GM18951 (cell line): Measurements from ENCODE around the gene CPNE5.

Source experiments
- POLR2A ChIP-seq: IDR thresholded peaks from 4 replicates; pipeline ENCODE4 v1.6.1; 2011; ENCODE audit warnings: mild to moderate bottlenecking; ENCODE audit not compliant: insufficient read length, insufficient read depth; ENCODE audit errors: extremely low read depth
- in situ Hi-C: fragments of 300-500 bp; cut with MboI; formaldehyde crosslinking; loops from one replicate; pipeline ENCODE4 v1.12.0; 2022; ENCODE audit warnings: low sequenced_read_pairs, mixed read lengths, inconsistent platforms; ENCODE audit not compliant: unreplicated experiment

Gene CPNE5

DNA sequence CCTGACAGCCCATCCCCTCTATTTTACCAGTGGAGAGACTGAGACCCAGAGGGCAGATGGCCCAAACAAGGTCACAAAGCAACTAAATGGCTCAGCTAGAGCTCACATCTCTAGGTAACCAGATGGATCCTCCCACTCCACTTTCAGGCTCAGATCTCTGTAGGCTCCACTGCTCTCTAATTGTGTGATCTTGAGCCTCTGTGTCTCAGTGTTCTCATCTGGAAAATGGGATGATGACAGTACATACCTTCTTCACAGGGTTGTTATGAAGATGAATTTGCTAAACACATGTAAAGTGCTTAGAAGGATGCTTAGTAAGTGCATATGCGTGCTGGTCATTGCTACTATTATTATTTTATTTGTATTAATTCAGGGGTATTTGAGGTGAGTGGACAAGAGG, 101.1 kb downstream of the CPNE5 start:
- in situ Hi-C loops: no loop called here
- TF ChIP-seq POLR2A: no peak

GRCh38 chr6:36737043-36737785, 102.0 kb downstream of the CPNE5 start:
- in situ Hi-C loops: no loop called here
- no peak for TF ChIP-seq POLR2A

GRCh38 chr6:36735110-36736071, 103.9 kb downstream of the CPNE5 start:
- TF ChIP-seq POLR2A: no peak
- in situ Hi-C loops: no loop called here

DNA sequence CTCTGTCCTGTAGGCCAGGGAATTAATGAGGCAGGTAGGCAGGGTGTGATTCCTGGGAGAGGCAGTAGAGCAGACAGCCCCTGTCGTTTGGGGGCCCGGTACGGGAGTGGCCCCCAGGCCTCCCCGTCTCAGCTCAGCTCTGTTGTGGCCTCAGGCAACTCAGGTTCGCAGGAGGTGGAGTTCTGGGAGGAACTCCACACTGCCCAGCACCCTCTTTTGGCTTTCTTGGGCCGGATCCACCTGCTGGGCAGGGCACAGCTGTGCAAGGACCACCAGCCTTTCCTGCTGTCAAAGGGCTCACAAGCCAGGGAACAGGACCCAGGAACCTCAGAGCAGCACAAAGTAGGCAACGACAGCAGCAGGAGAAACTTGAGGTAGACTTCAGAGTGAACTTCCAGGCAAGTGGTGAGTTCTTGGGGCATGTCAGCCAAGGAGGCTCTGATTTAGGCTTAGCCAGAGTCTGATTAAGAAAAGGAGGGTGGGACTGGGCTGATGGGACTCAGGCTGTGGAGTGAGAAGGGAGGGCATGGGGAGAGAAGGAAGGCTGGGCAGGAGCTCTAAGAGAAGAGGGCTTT, 104.7 kb downstream of the CPNE5 start:
- in situ Hi-C loops: no loop called here

DNA sequence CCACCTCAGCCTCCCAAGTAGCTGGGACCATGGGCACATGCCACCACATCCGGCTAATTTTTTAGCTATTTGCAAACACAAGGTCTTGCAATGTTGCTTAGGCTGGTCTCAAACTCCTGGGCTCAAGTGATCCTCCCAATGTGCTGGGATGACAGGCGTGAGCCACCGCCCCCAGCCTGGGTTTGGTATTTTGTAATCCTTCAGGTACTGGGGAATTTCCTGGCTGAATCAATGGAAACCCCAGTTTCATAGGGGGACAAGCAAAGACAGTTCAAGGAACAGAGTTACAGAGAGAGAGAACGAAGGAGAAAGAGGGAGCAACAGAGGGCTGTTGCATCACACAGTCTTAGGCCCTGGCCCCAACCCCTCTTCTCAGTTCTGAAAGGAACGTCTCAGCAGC, 105.9 kb downstream of the CPNE5 start:
- no peak for TF ChIP-seq POLR2A
- in situ Hi-C loops: no loop called here

More for the DNA sequence above, 104.7 kb downstream of the CPNE5 start:
- TF ChIP-seq POLR2A: no peak

- in situ Hi-C loops: no loop called here
- TF ChIP-seq POLR2A: no peak
Measured at GRCh38 chr6:36731622-36732310, 107.5 kb downstream of the CPNE5 start.

DNA sequence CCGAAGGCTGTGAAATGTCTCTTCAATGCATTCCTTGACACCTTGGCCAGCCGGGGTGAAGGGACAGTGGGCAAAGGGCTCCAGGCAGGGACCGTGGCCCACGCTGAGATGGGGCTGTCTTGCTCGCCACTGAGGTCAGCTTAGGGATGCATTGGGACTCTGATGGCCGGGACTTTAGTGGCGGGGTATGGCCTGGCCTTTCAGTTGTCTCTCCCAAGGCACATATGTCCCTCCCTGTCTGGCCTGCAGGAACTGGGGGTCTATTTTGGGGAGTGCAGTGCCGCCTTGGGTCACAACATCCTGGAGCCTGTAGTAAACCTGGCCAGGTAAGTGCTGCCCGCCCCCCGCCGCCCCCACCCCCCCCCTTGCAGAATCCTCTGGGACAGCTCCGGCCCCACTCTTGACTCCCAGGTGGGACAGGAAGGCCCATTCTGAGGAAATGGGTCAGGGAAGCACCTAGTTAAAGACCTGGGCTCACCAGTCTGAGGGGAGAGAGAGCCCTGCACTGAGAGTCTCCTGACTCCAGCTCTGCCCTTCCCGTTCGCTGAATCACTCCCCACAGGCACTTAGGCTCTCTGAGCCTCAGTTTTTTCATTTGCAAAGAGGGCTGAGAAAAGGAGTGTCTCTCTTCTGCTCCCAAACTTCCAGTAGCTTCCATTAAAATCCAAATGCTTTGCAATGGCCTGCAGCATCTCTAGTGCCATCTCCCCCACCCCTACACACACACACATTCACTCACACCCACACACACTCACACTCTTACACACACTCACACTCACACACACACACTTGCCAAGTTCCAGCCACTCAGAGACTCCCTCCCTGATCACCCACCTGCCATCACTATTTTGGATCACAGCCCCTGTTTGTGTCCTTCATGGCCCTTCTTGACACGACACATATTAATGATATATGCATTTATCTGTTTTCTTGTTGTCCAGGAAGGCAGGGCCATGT, 108.5 kb downstream of the CPNE5 start:
- TF ChIP-seq POLR2A: no peak
- in situ Hi-C loops: no loop called here

- no peak for TF ChIP-seq POLR2A
- in situ Hi-C loops: no loop called here
Measured at GRCh38 chr6:36729161-36729524, 110.1 kb downstream of the CPNE5 start.

DNA sequence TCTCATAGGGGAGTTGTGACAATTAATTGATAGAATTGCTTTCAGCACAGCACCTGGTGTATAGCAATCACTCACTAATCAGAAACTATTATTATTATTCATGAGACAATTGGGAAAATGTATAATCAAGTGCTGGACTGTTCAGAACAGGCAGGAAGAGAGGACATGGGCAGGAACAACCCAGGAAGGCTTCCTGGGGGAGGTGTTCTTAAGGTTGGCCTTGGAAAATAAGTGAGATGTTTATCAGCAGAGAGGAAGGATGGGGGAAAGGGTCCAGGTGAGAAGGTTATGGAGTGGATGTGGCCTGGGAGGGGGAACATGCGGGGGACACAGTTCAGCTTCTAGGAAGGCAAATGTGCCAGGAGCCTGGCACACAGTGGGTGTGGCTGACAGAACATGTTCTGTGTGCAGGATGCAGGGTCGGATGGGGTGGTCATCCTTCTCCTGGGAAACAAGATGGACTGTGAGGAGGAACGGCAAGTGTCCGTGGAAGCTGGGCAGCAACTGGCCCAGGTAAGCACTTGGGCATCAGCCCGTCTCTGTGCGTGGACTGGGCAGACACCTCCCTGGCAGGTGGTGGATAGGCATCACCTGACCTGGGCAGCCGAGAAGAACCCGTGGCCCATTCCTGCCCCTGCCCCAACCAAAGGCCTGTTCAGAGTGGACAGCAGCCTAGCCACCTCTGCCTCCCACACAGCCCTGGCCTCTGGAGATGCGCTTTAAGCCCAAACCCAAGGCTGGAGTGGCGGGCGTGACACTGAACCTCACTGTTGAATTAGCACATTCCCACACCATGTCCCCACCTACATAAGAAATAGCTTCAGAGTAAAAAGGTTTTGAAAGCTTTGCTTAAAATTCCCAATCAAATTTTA, 110.7 kb downstream of the CPNE5 start:
- in situ Hi-C loops: no loop called here
- no peak for TF ChIP-seq POLR2A

GRCh38 chr6:36727505-36728021, 111.7 kb downstream of the CPNE5 start:
- TF ChIP-seq POLR2A: no peak
- in situ Hi-C loops: no loop called here

GRCh38 chr6:36725581-36725980, 113.7 kb downstream of the CPNE5 start:
- TF ChIP-seq POLR2A: no peak
- in situ Hi-C loops: no loop called here
